Liver (tissue), 9 donors: ENCODE results near the gene SALL3. TPM values are rescaled to one million over a fixed set of nuclear protein-coding genes. Genes with fewer than 3 reads are reported as not detected.

Source experiments
- DNase-seq: peaks from one replicate; pipeline ENCODE4 v3.0.0-alpha.2; 2017; ENCODE audit warnings: low spot score
- H3K27ac ChIP-seq, 2 donors: one replicate each; pipeline ENCODE4 v1.7.0; 2013; ENCODE audit warnings: inconsistent platforms in 2 of 2, low read length in 2 of 2, control low read depth in 1 of 2, low read depth in 1 of 2, mild to moderate bottlenecking in 1 of 2
- H3K27me3 ChIP-seq, 4 donors: one replicate each; pipeline versions ENCODE4 v1.6.1 to v1.7.0; 2013; ENCODE audit warnings: low read length in 3 of 4, inconsistent platforms in 1 of 4, mild to moderate bottlenecking in 1 of 4, moderate library complexity in 1 of 4; ENCODE audit not compliant: control insufficient read depth in 4 of 4, insufficient read depth in 4 of 4
- H3K36me3 ChIP-seq, 4 donors: one replicate each; pipeline versions ENCODE4 v1.6.1 to v1.7.0; 2013; ENCODE audit warnings: low read length in 3 of 4, mild to moderate bottlenecking in 3 of 4, low read depth in 1 of 4, moderate library complexity in 1 of 4; ENCODE audit not compliant: control insufficient read depth in 4 of 4, insufficient read depth in 3 of 4
- H3K4me1 ChIP-seq, 4 donors: one replicate each; pipeline versions ENCODE4 v1.6.1 to v1.7.0; 2013; ENCODE audit warnings: low read length in 3 of 4, mild to moderate bottlenecking in 3 of 4, moderate library complexity in 1 of 4; ENCODE audit not compliant: control insufficient read depth in 4 of 4, insufficient read depth in 4 of 4
- H3K4me3 ChIP-seq, 3 donors: one replicate each; pipeline versions ENCODE4 v1.6.1 to v1.7.0; 2013; ENCODE audit warnings: low read length in 3 of 3, control low read depth in 1 of 3, low read depth in 1 of 3, mild to moderate bottlenecking in 1 of 3
- H3K9ac ChIP-seq, 2 donors: one replicate each; pipeline ENCODE4 v1.7.0; 2013; ENCODE audit warnings: low read length in 2 of 2, mild to moderate bottlenecking in 2 of 2, moderate library complexity in 2 of 2, control low read depth in 1 of 2, low read depth in 1 of 2
- H3K9me3 ChIP-seq, 4 donors: one replicate each; pipeline versions ENCODE4 v1.6.1 to v1.7.0; 2013; ENCODE audit warnings: low read length in 3 of 4; ENCODE audit not compliant: control insufficient read depth in 4 of 4
- ATF3 ChIP-seq: IDR thresholded peaks from 2 replicates; pipeline ENCODE4 v1.6.1; 2016; ENCODE audit warnings: antibody characterized with exemption
- CTCF ChIP-seq: fragments of 150-350 bp; IDR thresholded peaks from 2 replicates; pipeline ENCODE4 v1.5.1; 2017; ENCODE audit warnings: improper control_type of control experiment, low read depth, low read length; ENCODE audit not compliant: missing input control
- EGR1 ChIP-seq, 2 donors: IDR thresholded peaks; 2 replicates each; pipeline ENCODE4 v1.6.1; 2016 to 2018; ENCODE audit warnings: antibody characterized with exemption in 2 of 2, low read depth in 2 of 2
- FOXA1 ChIP-seq: IDR thresholded peaks from 2 replicates; pipeline ENCODE4 v1.6.1; 2016; ENCODE audit warnings: antibody characterized with exemption
- FOXA2 ChIP-seq: IDR thresholded peaks from 2 replicates; pipeline ENCODE4 v1.6.1; 2016; ENCODE audit warnings: antibody characterized with exemption
- GABPA ChIP-seq, 2 donors: IDR thresholded peaks in 1 of 2; conservative IDR thresholded peaks in 1 of 2; 2 replicates each; pipeline ENCODE4 v1.6.1; 2016; ENCODE audit warnings: antibody characterized with exemption in 2 of 2, mild to moderate bottlenecking in 1 of 2, moderate library complexity in 1 of 2
- HNF4A ChIP-seq, 2 donors: conservative IDR thresholded peaks; 2 replicates each; pipeline ENCODE4 v1.6.1; 2016; ENCODE audit warnings: antibody characterized with exemption in 2 of 2, mild to moderate bottlenecking in 2 of 2
- HNF4G ChIP-seq: IDR thresholded peaks from 2 replicates; pipeline ENCODE4 v1.6.1; 2016; ENCODE audit warnings: antibody characterized with exemption
- JUND ChIP-seq, 2 donors: IDR thresholded peaks; 2 replicates each; pipeline ENCODE4 v1.6.1; 2016; ENCODE audit warnings: antibody characterized with exemption in 2 of 2
- NR2F2 ChIP-seq: IDR thresholded peaks from 2 replicates; pipeline ENCODE4 v1.6.1; 2016; ENCODE audit warnings: antibody characterized with exemption
- RAD21 ChIP-seq, 2 donors: IDR thresholded peaks; 2 replicates each; pipeline ENCODE4 v1.6.1; 2016; ENCODE audit warnings: antibody characterized with exemption in 2 of 2, mild to moderate bottlenecking in 2 of 2
- RXRA ChIP-seq, 2 donors: IDR thresholded peaks; 2 replicates each; pipeline ENCODE4 v1.6.1; 2017 to 2018; ENCODE audit warnings: antibody characterized with exemption in 2 of 2, mild to moderate bottlenecking in 1 of 2
- SP1 ChIP-seq: IDR thresholded peaks from 2 replicates; pipeline ENCODE4 v1.6.1; 2018; ENCODE audit warnings: antibody characterized with exemption, mild to moderate bottlenecking
- TAF1 ChIP-seq: conservative IDR thresholded peaks from 2 replicates; pipeline ENCODE4 v1.6.1; 2016; ENCODE audit warnings: antibody characterized with exemption, mild to moderate bottlenecking
- YY1 ChIP-seq: IDR thresholded peaks from 2 replicates; pipeline ENCODE4 v1.6.1; 2016; ENCODE audit warnings: antibody characterized with exemption, mild to moderate bottlenecking
- ZBTB33 ChIP-seq: IDR thresholded peaks from 2 replicates; pipeline ENCODE4 v1.6.1; 2016; ENCODE audit warnings: antibody characterized with exemption
- WGBS: extraction: QIAGEN DNeasy Blood & Tissue Kit; methylation state at CpG from one replicate; pipeline ENCODE4 v1.1.7; 2013; 5-methylcytosine and 5-hydroxymethylcytosine counted together
- polyA plus RNA-seq, 2 donors: library from polyadenylated mRNA; stranded (reverse) in 1 of 2; unstranded in 1 of 2; fragments of 200-250 nt in 1 of 2; fragments of >200 nt in 1 of 2; fragmentation: Nextera tagmentation in 1 of 2; extraction: Ambion mirVana in 1 of 2; gene quantifications; one replicate each; pipeline versions ENCODE4 v1.2.1 to v1.2.3, GENCODE V29; 2013 to 2015
- total RNA-seq, 2 donors: library from RNA; depleted of rRNA; stranded (reverse); fragments of >200 nt; gene quantifications; one replicate each; pipeline ENCODE4 v1.2.3, GENCODE V29; 2014
- TF ChIP-seq, protein P1 (sequence below): IDR thresholded peaks from 2 replicates; pipeline ENCODE4 v1.6.1; 2016; ENCODE audit warnings: antibody characterized with exemption, mild to moderate bottlenecking
- donor health status: healthy.
- donor health status: healthy.
- donor health status: healthy.
- donor health status: healthy.
- donor health status: healthy.

SALL3 gene
- total and polyA plus RNA-seq, 4 donors = not detected

GRCh38 chr18:78980279-78980771 lies 707 bp downstream of the SALL3 start:
- peak overlapping the region in 1 of 3 donors; percentile 45 for H3K4me3 ChIP-seq
- WGBS = 4% methylated on average over 71 of the region's 71 CpGs
- no peak overlapping the region for H3K9ac ChIP-seq
- peaks cover 9 to 28% (median 16%) of the 10 kb centered on the region in 4 donors for H3K4me1 ChIP-seq
- H3K27ac ChIP-seq = no peak overlapping the region
- no peak for TF ChIP-seq EGR1 (IDR thresholded peaks at IDR 0.05; ENCODE audit: low read depth in 2 of 2)
- TF ChIP-seq NR2F2 = no peak
- no peak for TF ChIP-seq FOXA1
- no peak for TF ChIP-seq ZBTB33
- no peak for TF ChIP-seq GABPA (IDR thresholded peaks at IDR 0.05 in 1 of 2, conservative IDR thresholded peaks at IDR 0.05 in 1 of 2)
- TF ChIP-seq RAD21 (IDR thresholded peaks at IDR 0.05) = no peak
- DNase-seq = no peak
- peaks cover 0 to 38% (median 19%) of the 10 kb centered on the region in 4 donors for H3K27me3 ChIP-seq
- no peaks in the 10 kb centered on the region for H3K9me3 ChIP-seq
- no peaks in the 10 kb centered on the region for H3K36me3 ChIP-seq

GRCh38 chr18:78980777-78981380 lies 1.3 kb downstream of the SALL3 start:
- Histone ChIP-seq H3K4me1 (peaks cover 13 to 32% (median 18%) of the 10 kb centered on the region in 4 donors), H3K27ac (no peak overlapping the region), H3K9ac (no peak overlapping the region), H3K36me3 (no peaks in the 10 kb centered on the region), H3K4me3 (peak overlapping the region in 1 of 3 donors; percentile 45), H3K27me3 (peaks cover 0 to 38% (median 22%) of the 10 kb centered on the region in 4 donors), H3K9me3 (peaks cover 0 to 2% (median 0%) of the 10 kb centered on the region in 4 donors)
- TF ChIP-seq SP1 = no peak
- no peak for TF ChIP-seq RAD21 (IDR thresholded peaks at IDR 0.05)
- TF ChIP-seq GABPA (IDR thresholded peaks at IDR 0.05 in 1 of 2, conservative IDR thresholded peaks at IDR 0.05 in 1 of 2) = no peak
- no peak for TF ChIP-seq YY1
- TF ChIP-seq, protein P1, sequence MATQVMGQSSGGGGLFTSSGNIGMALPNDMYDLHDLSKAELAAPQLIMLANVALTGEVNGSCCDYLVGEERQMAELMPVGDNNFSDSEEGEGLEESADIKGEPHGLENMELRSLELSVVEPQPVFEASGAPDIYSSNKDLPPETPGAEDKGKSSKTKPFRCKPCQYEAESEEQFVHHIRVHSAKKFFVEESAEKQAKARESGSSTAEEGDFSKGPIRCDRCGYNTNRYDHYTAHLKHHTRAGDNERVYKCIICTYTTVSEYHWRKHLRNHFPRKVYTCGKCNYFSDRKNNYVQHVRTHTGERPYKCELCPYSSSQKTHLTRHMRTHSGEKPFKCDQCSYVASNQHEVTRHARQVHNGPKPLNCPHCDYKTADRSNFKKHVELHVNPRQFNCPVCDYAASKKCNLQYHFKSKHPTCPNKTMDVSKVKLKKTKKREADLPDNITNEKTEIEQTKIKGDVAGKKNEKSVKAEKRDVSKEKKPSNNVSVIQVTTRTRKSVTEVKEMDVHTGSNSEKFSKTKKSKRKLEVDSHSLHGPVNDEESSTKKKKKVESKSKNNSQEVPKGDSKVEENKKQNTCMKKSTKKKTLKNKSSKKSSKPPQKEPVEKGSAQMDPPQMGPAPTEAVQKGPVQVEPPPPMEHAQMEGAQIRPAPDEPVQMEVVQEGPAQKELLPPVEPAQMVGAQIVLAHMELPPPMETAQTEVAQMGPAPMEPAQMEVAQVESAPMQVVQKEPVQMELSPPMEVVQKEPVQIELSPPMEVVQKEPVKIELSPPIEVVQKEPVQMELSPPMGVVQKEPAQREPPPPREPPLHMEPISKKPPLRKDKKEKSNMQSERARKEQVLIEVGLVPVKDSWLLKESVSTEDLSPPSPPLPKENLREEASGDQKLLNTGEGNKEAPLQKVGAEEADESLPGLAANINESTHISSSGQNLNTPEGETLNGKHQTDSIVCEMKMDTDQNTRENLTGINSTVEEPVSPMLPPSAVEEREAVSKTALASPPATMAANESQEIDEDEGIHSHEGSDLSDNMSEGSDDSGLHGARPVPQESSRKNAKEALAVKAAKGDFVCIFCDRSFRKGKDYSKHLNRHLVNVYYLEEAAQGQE = no peak
- DNase-seq = no peak
- 4% methylated on average over 68 of the region's 68 CpGs for WGBS

DNA sequence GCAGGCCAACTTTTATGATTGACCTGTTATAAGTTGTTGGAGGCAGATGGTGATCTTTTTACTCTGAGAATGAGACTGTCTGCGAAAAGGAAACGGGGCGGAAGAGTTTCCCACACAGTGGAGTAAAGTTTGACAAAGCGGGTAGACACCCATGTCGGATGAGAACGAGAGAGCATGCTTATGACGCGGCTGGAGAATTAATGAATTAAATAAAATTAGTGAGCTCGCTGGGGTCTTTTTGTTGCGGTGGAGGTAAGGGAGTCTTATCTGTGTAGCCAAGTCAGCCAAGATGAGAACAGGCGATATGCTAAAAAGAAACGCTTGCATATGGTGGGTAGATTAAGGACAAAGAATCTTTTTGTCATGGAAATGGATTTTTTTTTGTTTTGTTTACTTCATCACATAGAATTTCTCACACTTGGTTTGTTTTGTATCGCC lies 1.8 kb downstream of the SALL3 start:
- H3K27ac ChIP-seq = no peak overlapping the region
- H3K36me3 ChIP-seq = no peaks in the 10 kb centered on the region
- 11% methylated on average over 13 of the region's 13 CpGs for WGBS
- DNase-seq = no peak
- peaks cover 16 to 35% (median 18%) of the 10 kb centered on the region in 4 donors for H3K4me1 ChIP-seq
- H3K9ac ChIP-seq = no peak overlapping the region
- peak overlapping the region in 1 of 3 donors; percentile 45 for H3K4me3 ChIP-seq
- H3K27me3 ChIP-seq = peaks cover 0 to 38% (median 23%) of the 10 kb centered on the region in 4 donors
- H3K9me3 ChIP-seq = peaks cover 0 to 2% (median 0%) of the 10 kb centered on the region in 4 donors
- TF ChIP-seq RAD21 (IDR thresholded peaks at IDR 0.05) = no peak
- TF ChIP-seq SP1 = no peak
- no peak for TF ChIP-seq JUND (IDR thresholded peaks at IDR 0.05)
- no peak for TF ChIP-seq NR2F2
- no peak for TF ChIP-seq FOXA1
- no peak for TF ChIP-seq EGR1 (IDR thresholded peaks at IDR 0.05; ENCODE audit: low read depth in 2 of 2)
- no peak for TF ChIP-seq FOXA2
- TF ChIP-seq GABPA (IDR thresholded peaks at IDR 0.05 in 1 of 2, conservative IDR thresholded peaks at IDR 0.05 in 1 of 2) = no peak
- no peak for TF ChIP-seq YY1
- TF ChIP-seq ZBTB33 = no peak
- TF ChIP-seq TAF1 = no peak
- TF ChIP-seq HNF4G = no peak
- TF ChIP-seq CTCF = no peak
- TF ChIP-seq RXRA (IDR thresholded peaks at IDR 0.05) = no peak
- no peak for TF ChIP-seq HNF4A (conservative IDR thresholded peaks at IDR 0.05)
- TF ChIP-seq ATF3 = no peak
